GM06990 (cell line): ENCODE measurements around the gene SUMO3.
A peak's percentile ranks its signal among the peaks of the same experiment; 100 is the strongest.

ENCODE experiments used
- DNase-seq: peaks from one replicate; pipeline ENCODE4 v3.0.0-alpha.2; 2011; ENCODE audit not compliant: insufficient read length; ENCODE audit errors: extremely low read depth
- H3K27me3 ChIP-seq: replicated peaks from 2 replicates; pipeline ENCODE4 v1.6.0; 2011; ENCODE audit warnings: low read length; ENCODE audit not compliant: control insufficient read depth, insufficient read depth
- H3K36me3 ChIP-seq: 2 replicates; pipeline ENCODE4 v1.5.1; 2011; ENCODE audit warnings: low read length; ENCODE audit not compliant: control insufficient read depth, insufficient read depth
- H3K4me3 ChIP-seq: replicated peaks from 2 replicates; pipeline ENCODE4 v1.5.1; 2011; ENCODE audit warnings: low read depth, mild to moderate bottlenecking, control low read depth, low read length
- CTCF ChIP-seq: IDR thresholded peaks from 2 replicates; pipeline ENCODE4 v1.5.1; 2011; ENCODE audit warnings: low read length, control low read depth, mild to moderate bottlenecking, inconsistent platforms; ENCODE audit not compliant: insufficient read depth, poor library complexity, severe bottlenecking

Gene SUMO3

GRCh38 chr21:44845418-44846223, 27.8 kb upstream of the SUMO3 start:
- H3K4me3 ChIP-seq = peak overlapping the region; percentile 40
- no peaks in the 10 kb centered on the region; the same call in none of the 2 replicates for H3K27me3 ChIP-seq
- H3K36me3 ChIP-seq = peaks cover 8% of the 10 kb centered on the region
- DNase-seq = peak; percentile 46
- TF ChIP-seq CTCF = peak; percentile 32

DNA sequence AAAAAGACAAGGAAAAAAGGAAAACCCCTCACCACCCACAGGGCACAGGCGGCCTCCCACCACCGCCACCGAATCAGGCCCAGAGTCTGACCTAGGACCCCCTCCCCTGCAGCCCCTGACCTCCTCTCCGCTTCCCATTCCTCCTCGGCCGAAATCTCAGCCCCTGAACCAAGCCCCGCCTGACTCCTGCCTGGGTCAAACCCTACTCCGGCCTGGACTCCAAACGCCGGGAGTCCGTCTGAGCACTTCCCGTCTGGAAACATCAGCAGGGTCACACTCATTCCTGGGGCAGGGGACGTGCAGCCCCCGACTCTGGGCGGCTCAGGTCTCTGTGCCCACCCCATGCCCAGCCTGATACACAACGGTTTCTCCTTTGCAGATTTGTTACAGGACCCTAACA, 26.4 kb upstream of the SUMO3 start:
- H3K4me3 ChIP-seq = no peak overlapping the region
- H3K27me3 ChIP-seq = no peaks in the 10 kb centered on the region; the same call in none of the 2 replicates
- no peak for DNase-seq
- peaks cover 3% of the 10 kb centered on the region for H3K36me3 ChIP-seq
- TF ChIP-seq CTCF = no peak

- no peaks in the 10 kb centered on the region; the same call in none of the 2 replicates for H3K27me3 ChIP-seq
- TF ChIP-seq CTCF = no peak
- H3K36me3 ChIP-seq = no peaks in the 10 kb centered on the region
- no peak overlapping the region for H3K4me3 ChIP-seq
- no peak for DNase-seq
These were observed 25.0 kb upstream of the SUMO3 start for GRCh38 chr21:44842721-44843445.

DNA sequence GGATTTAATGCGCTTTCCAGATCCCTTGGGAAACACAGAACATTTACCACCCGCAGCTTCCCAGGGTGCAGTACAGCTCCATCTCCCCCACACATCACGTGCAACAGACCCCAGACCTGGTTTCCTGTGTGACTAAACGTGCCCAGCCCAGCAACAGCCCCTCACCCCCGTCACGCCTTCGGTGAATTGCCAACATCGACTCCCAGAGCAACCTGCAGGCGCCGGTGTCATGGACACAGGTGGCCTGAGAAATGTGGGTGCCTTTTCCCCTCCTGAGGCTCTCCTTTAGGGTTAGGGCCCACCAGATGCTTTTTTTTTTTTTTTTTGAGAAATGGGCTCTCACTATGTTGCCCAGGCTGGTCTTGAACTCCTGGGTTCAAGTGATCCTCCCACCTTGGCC, 24.2 kb upstream of the SUMO3 start:
- Histone ChIP-seq H3K27me3 (no peaks in the 10 kb centered on the region; the same call in none of the 2 replicates), H3K36me3 (no peaks in the 10 kb centered on the region), H3K4me3 (no peak overlapping the region)
- DNase-seq = no peak
- TF ChIP-seq CTCF = no peak

- TF ChIP-seq CTCF = no peak
- Histone ChIP-seq H3K36me3 (no peaks in the 10 kb centered on the region), H3K4me3 (no peak overlapping the region), H3K27me3 (no peaks in the 10 kb centered on the region; the same call in none of the 2 replicates)
- DNase-seq = no peak
These were observed 22.9 kb upstream of the SUMO3 start for GRCh38 chr21:44840771-44841170.
